ENCODE measurements around the gene MET. TPM values are rescaled to one million over a fixed set of nuclear protein-coding genes. Genes with fewer than 3 reads are reported as not detected.
"Not testable (repeated sequence)": the region's sequence is repeated elsewhere in the genome, so short reads cannot be mapped to it uniquely, and the experiment has no call there.

MET gene
- polyA plus RNA-seq, 2 donors, result 1.2 to 2.1 TPM

DNA sequence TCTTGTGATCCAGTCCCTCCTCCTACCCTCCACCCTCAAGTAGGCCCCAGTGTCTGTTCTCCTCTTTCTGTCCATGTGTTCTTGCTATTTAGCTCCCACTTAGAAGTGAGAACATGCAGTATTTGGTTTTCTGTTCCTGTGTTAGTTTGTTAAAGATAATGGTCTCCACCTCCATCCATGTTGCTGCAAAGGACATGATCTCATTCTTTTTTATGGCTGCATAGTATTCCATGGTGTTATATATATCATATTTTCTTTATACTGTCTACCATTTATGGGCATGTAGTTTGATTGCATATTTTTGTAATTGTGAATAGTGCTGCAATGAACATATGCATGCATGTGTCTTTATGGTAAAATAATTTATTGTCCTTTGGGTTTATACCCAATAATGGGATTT is 12.7 kb upstream of the MET start:
- not testable (repeated sequence) for H3K4me1 ChIP-seq (ENCODE audit: control insufficient read depth in 2 of 2, insufficient read depth in 2 of 2, low read length in 1 of 2); H3K36me3 ChIP-seq (ENCODE audit: control insufficient read depth in 2 of 2, insufficient read depth in 2 of 2, low read length in 1 of 2); H3K4me3 ChIP-seq (ENCODE audit: low read depth in 1 of 2, low read length in 2 of 2); H3K9me3 ChIP-seq (ENCODE audit: control insufficient read depth in 2 of 2, insufficient read depth in 1 of 2, low read depth in 1 of 2, low read length in 1 of 2); H3K27ac ChIP-seq (ENCODE audit: low read depth in 2 of 2, low read length in 1 of 2); H3K27me3 ChIP-seq (ENCODE audit: control insufficient read depth in 1 of 2, insufficient read depth in 2 of 2, low read length in 2 of 2)

GRCh38 chr7:116661865-116662264 is 10.1 kb upstream of the MET start:
- H3K4me1 ChIP-seq (ENCODE audit: control insufficient read depth in 2 of 2, insufficient read depth in 2 of 2, low read length in 1 of 2), result no peaks in the 10 kb centered on the region
- H3K27me3 ChIP-seq (ENCODE audit: control insufficient read depth in 1 of 2, insufficient read depth in 2 of 2, low read length in 2 of 2), result no peaks in the 10 kb centered on the region

DNA sequence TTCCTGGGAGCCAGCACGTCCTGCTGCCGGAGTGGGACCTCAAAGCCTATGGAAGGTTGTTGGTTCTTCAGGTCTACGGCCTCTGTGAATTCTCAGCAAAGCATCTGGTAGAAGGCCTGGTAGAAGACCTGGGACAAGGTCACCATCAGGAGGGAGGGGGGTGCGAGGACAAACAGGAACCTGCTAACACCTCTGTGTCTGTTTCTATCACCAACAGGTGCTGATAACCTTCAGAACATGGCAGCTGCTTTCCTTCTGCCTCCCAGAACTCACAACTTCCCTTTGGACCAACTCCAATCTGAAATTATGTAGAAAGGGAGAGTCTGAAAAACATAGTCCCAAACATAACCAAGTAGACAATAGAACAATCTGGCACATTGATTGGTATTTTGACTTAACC is 8.3 kb upstream of the MET start:
- whole genome bisulfite sequencing, 2 donors, result 88 to 94% methylated on average over 4 of the region's 4 CpGs
- no peaks in the 10 kb centered on the region for H3K36me3 ChIP-seq (ENCODE audit: control insufficient read depth in 2 of 2, insufficient read depth in 2 of 2, low read length in 1 of 2)
- no peaks in the 10 kb centered on the region for H3K27me3 ChIP-seq (ENCODE audit: control insufficient read depth in 1 of 2, insufficient read depth in 2 of 2, low read length in 2 of 2)
- H3K9me3 ChIP-seq (ENCODE audit: control insufficient read depth in 2 of 2, insufficient read depth in 1 of 2, low read depth in 1 of 2, low read length in 1 of 2), result no peaks in the 10 kb centered on the region
- H3K27ac ChIP-seq (ENCODE audit: low read depth in 2 of 2, low read length in 1 of 2), result no peak overlapping the region
- no peaks in the 10 kb centered on the region for H3K4me1 ChIP-seq (ENCODE audit: control insufficient read depth in 2 of 2, insufficient read depth in 2 of 2, low read length in 1 of 2)
- no peak overlapping the region for H3K4me3 ChIP-seq (ENCODE audit: low read depth in 1 of 2, low read length in 2 of 2)

More at GRCh38 chr7:116661865-116662264, 10.1 kb upstream of the MET start:
- H3K4me3 ChIP-seq (ENCODE audit: low read depth in 1 of 2, low read length in 2 of 2), result no peak overlapping the region
- no peak overlapping the region for H3K27ac ChIP-seq (ENCODE audit: low read depth in 2 of 2, low read length in 1 of 2)
- no peaks in the 10 kb centered on the region for H3K9me3 ChIP-seq (ENCODE audit: control insufficient read depth in 2 of 2, insufficient read depth in 1 of 2, low read depth in 1 of 2, low read length in 1 of 2)
- no peaks in the 10 kb centered on the region for H3K36me3 ChIP-seq (ENCODE audit: control insufficient read depth in 2 of 2, insufficient read depth in 2 of 2, low read length in 1 of 2)

DNA sequence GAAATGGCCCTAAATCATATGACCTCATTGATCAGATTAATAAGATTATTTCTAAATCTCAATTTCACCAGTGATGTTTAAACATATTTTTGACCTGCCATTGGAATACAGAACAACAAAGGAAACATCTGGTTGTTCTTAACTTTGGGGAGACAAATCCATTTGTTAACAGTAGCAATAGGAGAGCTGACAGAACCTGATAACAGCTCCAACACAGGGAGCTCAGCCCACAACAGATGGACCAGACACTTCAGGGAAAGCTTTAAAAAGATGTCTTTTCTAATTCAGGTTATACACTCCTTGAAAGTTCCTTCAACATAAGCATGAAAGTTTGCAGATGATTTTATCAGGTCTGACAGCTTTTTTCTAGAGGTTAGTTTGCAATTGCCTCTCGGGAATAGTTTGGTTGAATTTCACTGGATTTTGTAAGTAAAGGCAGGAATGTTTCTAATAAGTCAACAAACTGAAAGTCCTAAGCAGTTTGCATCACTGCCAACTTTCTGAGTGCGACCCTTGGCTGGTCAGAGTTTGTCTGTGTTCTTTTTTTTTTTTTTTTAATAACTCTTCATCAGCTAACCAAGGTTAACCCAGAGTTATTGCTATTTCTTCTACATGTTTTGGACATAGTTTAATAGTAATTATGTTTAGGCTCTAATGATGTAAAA is 6.5 kb upstream of the MET start:
- Histone ChIP-seq H3K27ac (ENCODE audit: low read depth in 2 of 2, low read length in 1 of 2) (no peak overlapping the region), H3K4me3 (ENCODE audit: low read depth in 1 of 2, low read length in 2 of 2) (no peak overlapping the region), H3K36me3 (ENCODE audit: control insufficient read depth in 2 of 2, insufficient read depth in 2 of 2, low read length in 1 of 2) (no peaks in the 10 kb centered on the region), H3K9me3 (ENCODE audit: control insufficient read depth in 2 of 2, insufficient read depth in 1 of 2, low read depth in 1 of 2, low read length in 1 of 2) (no peaks in the 10 kb centered on the region), H3K27me3 (ENCODE audit: control insufficient read depth in 1 of 2, insufficient read depth in 2 of 2, low read length in 2 of 2) (no peaks in the 10 kb centered on the region), H3K4me1 (ENCODE audit: control insufficient read depth in 2 of 2, insufficient read depth in 2 of 2, low read length in 1 of 2) (no peaks in the 10 kb centered on the region)
- WGBS, 2 donors, result 52 to 57% methylated on average over 2 of the region's 2 CpGs

- Histone ChIP-seq H3K4me3 (ENCODE audit: low read depth in 1 of 2, low read length in 2 of 2) (no peak overlapping the region), H3K27ac (ENCODE audit: low read depth in 2 of 2, low read length in 1 of 2) (no peak overlapping the region), H3K27me3 (ENCODE audit: control insufficient read depth in 1 of 2, insufficient read depth in 2 of 2, low read length in 2 of 2) (no peaks in the 10 kb centered on the region), H3K4me1 (ENCODE audit: control insufficient read depth in 2 of 2, insufficient read depth in 2 of 2, low read length in 1 of 2) (no peaks in the 10 kb centered on the region), H3K36me3 (ENCODE audit: control insufficient read depth in 2 of 2, insufficient read depth in 2 of 2, low read length in 1 of 2) (no peaks in the 10 kb centered on the region), H3K9me3 (ENCODE audit: control insufficient read depth in 2 of 2, insufficient read depth in 1 of 2, low read depth in 1 of 2, low read length in 1 of 2) (no peaks in the 10 kb centered on the region)
- WGBS, 2 donors, result 66 to 70% methylated on average over 1 of the region's 1 CpG
Measured at GRCh38 chr7:116669769-116670168, 2.2 kb upstream of the MET start.

GRCh38 chr7:116670409-116671015 is 1.5 kb upstream of the MET start:
- 45 to 78% methylated on average over 3 of the region's 3 CpGs for WGBS, 2 donors
- Histone ChIP-seq H3K27ac (ENCODE audit: low read depth in 2 of 2, low read length in 1 of 2) (no peak overlapping the region), H3K36me3 (ENCODE audit: control insufficient read depth in 2 of 2, insufficient read depth in 2 of 2, low read length in 1 of 2) (no peaks in the 10 kb centered on the region), H3K9me3 (ENCODE audit: control insufficient read depth in 2 of 2, insufficient read depth in 1 of 2, low read depth in 1 of 2, low read length in 1 of 2) (no peaks in the 10 kb centered on the region), H3K4me3 (ENCODE audit: low read depth in 1 of 2, low read length in 2 of 2) (no peak overlapping the region), H3K4me1 (ENCODE audit: control insufficient read depth in 2 of 2, insufficient read depth in 2 of 2, low read length in 1 of 2) (no peaks in the 10 kb centered on the region), H3K27me3 (ENCODE audit: control insufficient read depth in 1 of 2, insufficient read depth in 2 of 2, low read length in 2 of 2) (no peaks in the 10 kb centered on the region)

- Histone ChIP-seq H3K27me3 (ENCODE audit: control insufficient read depth in 1 of 2, insufficient read depth in 2 of 2, low read length in 2 of 2) (no peaks in the 10 kb centered on the region), H3K36me3 (ENCODE audit: control insufficient read depth in 2 of 2, insufficient read depth in 2 of 2, low read length in 1 of 2) (no peaks in the 10 kb centered on the region), H3K4me1 (ENCODE audit: control insufficient read depth in 2 of 2, insufficient read depth in 2 of 2, low read length in 1 of 2) (no peaks in the 10 kb centered on the region), H3K9me3 (ENCODE audit: control insufficient read depth in 2 of 2, insufficient read depth in 1 of 2, low read depth in 1 of 2, low read length in 1 of 2) (no peaks in the 10 kb centered on the region), H3K27ac (ENCODE audit: low read depth in 2 of 2, low read length in 1 of 2) (no peak overlapping the region), H3K4me3 (ENCODE audit: low read depth in 1 of 2, low read length in 2 of 2) (no peak overlapping the region)
- WGBS, 2 donors, result 43 to 45% methylated on average over 7 of the region's 7 CpGs
Measured at GRCh38 chr7:116671111-116671510, 885 bp upstream of the MET start.

GRCh38 chr7:116672596-116673456 is 830 bp downstream of the MET start:
- H3K27me3 ChIP-seq (ENCODE audit: control insufficient read depth in 1 of 2, insufficient read depth in 2 of 2, low read length in 2 of 2), result no peaks in the 10 kb centered on the region
- no peaks in the 10 kb centered on the region for H3K4me1 ChIP-seq (ENCODE audit: control insufficient read depth in 2 of 2, insufficient read depth in 2 of 2, low read length in 1 of 2)
- H3K9me3 ChIP-seq (ENCODE audit: control insufficient read depth in 2 of 2, insufficient read depth in 1 of 2, low read depth in 1 of 2, low read length in 1 of 2), result no peaks in the 10 kb centered on the region
- peak overlapping the region in 1 of 2 donors; percentile 70 for H3K27ac ChIP-seq (ENCODE audit: low read depth in 2 of 2, low read length in 1 of 2)
- WGBS, 2 donors, result 19 to 20% methylated on average over 23 of the region's 23 CpGs
- peak overlapping the region; percentile 54 to 67 for H3K4me3 ChIP-seq (ENCODE audit: low read depth in 1 of 2, low read length in 2 of 2)
- no peaks in the 10 kb centered on the region for H3K36me3 ChIP-seq (ENCODE audit: control insufficient read depth in 2 of 2, insufficient read depth in 2 of 2, low read length in 1 of 2)

GRCh38 chr7:116673457-116673865 is 1.5 kb downstream of the MET start:
- Histone ChIP-seq H3K4me1 (ENCODE audit: control insufficient read depth in 2 of 2, insufficient read depth in 2 of 2, low read length in 1 of 2) (no peaks in the 10 kb centered on the region), H3K4me3 (ENCODE audit: low read depth in 1 of 2, low read length in 2 of 2) (peak overlapping the region in 1 of 2 donors; percentile 54), H3K9me3 (ENCODE audit: control insufficient read depth in 2 of 2, insufficient read depth in 1 of 2, low read depth in 1 of 2, low read length in 1 of 2) (no peaks in the 10 kb centered on the region), H3K36me3 (ENCODE audit: control insufficient read depth in 2 of 2, insufficient read depth in 2 of 2, low read length in 1 of 2) (no peaks in the 10 kb centered on the region), H3K27ac (ENCODE audit: low read depth in 2 of 2, low read length in 1 of 2) (no peak overlapping the region), H3K27me3 (ENCODE audit: control insufficient read depth in 1 of 2, insufficient read depth in 2 of 2, low read length in 2 of 2) (no peaks in the 10 kb centered on the region)
- 48 to 56% methylated on average over 3 of the region's 3 CpGs for WGBS, 2 donors
